Umbilical cord (tissue), 2 donors: ENCODE results near the gene TSPAN18. TPM values are rescaled to one million over a fixed set of nuclear protein-coding genes. Genes with fewer than 3 reads are reported as not detected.
A peak's percentile ranks its signal among the peaks of the same experiment; 100 is the strongest.

Experiments used
- DNase-seq: peaks from one replicate; pipeline ENCODE4 v3.0.0-alpha.2; 2015; ENCODE audit warnings: low spot score
- total RNA-seq: library from RNA; depleted of rRNA; stranded (reverse); fragments of >200 nt; gene quantifications from one replicate; pipeline ENCODE4 v1.2.3, GENCODE V29; 2014; ENCODE audit warnings: low replicate concordance; ENCODE audit not compliant: insufficient read depth

TSPAN18 gene
- total RNA-seq, 1 donor from 2014 or later = 20.5 TPM

DNA sequence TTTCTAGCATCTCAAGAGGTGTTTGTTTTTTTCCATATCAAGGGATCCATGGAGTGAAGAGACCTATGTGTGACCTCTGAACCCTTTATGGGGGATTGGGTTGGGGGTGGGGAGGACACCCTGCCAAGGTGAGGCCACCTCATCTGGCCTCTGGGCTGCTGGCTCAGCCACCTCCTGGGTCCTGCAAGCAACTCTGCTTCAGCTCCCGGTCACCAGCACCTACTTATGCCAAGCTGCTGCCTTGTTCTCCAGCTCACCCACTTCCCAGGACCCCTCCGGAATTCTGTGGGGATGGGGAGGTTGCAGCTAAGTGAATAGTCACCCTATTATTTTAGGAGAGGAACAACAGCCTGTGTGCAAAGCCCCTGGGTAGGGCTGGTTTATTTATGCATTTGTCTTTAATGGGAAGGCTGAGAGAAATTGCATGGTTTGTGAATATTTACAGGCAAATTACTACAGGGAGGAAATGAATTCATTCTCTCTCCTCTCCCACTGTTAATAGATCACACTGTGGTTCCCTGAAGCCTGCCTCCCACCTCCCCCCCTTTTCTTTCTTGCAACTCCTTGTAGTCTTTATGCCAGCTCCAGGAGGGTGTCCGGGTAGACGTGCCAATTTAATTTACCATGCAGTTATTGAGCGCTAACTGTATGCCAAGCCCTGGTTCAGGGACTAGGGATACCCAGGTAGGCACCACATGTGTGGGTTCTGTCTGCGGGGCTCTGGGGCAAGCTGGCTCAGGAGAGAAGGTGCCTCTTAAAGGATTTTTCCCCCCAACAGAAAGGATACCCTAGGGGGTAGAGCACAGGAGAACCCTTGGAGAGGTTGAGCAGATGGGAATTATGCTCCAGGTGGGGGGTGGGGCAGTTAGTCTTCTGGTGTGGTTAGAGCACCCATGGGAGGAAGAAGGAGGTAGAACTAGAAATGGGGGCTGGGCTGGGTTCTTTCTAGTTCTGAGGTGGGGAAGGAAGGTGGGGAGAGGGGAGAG lies 50.7 kb downstream of the TSPAN18 start:
- DNase-seq = no peak

DNA sequence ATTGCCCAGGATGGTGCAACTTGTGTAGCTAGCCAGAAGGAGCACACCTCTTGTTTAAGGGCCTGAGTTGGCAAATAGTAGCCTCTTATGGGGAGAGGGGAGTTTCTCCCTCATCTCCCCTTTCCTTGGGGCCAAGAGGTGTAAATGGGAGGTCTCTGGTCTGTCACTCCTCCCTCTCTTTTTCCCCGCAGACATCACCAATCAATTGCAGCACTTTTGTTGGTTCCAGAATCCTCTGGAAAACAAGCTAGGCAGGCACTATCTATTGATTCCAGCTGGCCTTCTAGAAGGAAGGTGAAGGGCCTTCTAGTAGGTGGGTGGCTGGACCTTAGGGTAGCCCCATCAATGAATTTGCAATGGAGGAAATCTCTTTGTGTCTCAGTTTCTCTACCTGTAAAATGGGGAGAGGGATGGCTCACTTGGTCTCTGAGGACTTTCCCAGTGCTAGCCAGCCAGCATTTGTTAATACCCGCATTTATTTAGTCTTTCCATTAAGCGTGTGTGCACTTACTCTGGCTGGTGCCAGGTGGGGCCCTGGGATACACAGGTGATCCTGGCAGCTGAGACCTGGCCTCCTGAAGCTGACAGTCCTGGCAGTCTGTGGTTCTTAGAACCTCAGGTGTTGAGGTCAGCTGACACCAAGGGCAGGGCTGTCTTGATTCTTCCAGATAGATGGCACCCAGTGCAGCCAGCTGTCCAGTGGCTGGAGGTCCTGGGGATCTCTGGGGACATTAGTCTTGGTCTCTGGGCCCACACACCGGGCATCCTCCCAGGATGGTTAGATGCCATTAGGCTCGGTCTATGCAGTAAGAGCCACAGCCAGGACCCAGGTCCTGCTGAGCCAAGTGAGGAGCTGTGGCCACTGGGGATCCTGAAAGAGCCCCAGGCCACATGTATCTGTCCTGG lies 51.7 kb downstream of the TSPAN18 start:
- DNase-seq = no peak

GRCh38 chr11:44779736-44780520 lies 53.2 kb downstream of the TSPAN18 start:
- no peak for DNase-seq

DNA sequence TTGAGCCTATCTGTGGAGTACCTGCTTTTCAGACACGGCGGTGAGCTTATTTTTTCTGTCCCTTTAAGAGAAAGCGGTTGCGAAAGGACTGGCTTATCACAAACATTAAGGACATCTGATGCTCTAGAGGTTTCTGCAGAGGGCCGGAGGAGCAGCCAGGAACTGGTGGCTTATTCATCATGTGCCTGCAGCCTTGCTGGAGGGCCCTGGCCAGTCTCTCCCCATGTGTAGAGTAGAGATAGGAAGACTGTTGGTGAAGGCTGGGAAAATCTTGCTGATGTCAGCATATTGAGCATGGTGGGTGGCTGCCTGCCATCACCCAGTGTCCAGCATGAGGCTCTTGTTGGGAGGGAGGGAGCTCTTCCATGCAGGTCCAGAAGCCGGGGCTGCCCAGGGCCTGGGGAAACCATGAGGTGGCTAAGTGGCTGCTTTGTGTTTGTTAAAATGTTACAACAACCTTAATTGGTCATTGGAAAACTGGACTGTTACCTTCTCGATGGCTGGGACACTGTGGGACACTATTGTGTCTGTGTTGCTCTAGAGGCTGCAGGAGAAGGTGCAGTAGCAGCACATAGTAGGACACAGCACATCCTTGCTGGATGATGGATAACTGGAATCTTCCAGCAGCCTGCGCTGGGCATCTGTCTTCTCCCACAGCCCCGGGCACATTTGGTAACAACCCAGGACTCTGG lies 54.3 kb downstream of the TSPAN18 start:
- peak; percentile 95 for DNase-seq

DNA sequence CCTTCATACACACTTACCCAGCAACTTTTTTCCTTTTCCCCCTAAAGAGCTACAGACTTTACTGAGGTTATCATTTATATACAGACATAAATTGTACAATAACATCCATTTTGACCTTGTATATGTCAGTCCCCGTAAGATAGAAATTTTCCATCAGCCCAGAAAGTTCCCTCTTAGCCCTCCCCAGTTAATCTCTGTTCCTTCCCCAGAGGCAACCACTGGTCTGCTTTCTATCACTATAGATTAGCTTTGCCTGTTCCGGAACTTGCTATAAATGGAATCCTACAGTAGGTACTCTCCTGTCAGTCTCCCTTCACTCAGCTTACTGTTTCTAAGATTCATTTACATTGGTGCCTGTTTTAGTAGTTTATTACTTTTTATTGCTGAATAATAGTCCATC lies 54.9 kb downstream of the TSPAN18 start:
- DNase-seq = peak; percentile 57

GRCh38 chr11:44782478-44782877 lies 55.7 kb downstream of the TSPAN18 start:
- DNase-seq = no peak

DNA sequence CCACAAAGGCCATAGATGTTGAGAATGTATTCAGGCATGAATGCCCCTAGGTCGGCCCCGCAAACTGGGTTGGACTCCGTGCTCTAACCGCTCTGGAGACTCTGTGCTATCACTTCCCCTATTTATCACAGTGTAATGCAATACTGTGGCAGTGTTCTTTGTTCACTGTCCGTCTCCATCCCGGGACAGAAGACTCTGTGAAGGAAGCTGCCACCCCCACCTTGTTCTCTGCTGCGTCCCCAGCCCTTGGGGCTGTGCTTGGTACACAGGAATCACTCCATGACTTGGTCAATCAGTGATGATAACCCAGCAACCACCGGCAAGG lies 57.6 kb downstream of the TSPAN18 start:
- DNase-seq = no peak

- no peak for DNase-seq
These were observed 58.1 kb downstream of the TSPAN18 start for GRCh38 chr11:44784851-44785250.

DNA sequence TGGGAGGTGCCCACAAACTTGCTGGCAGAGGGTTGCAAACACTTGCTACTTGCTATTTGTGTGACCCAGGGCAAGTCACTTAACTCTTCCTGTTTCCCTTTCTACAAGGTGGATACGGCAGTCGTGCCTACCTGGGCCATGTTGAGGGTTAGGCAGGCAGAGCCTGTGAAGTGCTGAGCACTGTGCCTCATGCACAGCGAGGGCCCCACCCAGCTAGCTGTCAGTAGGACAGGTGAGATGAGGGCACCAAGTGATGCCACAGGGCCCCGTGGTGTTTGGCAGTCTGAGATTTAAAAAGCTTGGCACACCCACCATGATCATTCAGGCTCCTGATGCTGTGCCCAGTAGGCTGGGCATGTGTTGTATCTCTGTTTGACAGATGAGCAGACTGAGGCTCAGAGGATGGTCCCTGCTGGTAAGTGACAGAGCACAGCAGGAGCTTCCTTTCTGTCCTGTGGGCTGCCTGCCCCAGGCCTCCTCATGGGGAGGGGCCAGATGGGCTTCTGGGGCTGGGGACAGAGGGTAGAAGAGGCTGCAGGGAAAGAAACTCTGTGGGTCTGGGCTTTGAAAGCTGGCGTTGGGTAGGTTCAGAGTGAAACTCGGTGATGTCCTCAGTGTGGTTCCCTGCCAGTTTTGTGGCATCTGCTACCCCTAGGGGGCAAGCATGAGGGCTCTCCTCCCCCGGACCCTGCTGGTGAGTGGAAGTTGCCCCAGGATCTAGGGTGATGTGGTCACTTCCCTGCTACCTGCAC lies 59.3 kb downstream of the TSPAN18 start:
- DNase-seq = no peak

DNA sequence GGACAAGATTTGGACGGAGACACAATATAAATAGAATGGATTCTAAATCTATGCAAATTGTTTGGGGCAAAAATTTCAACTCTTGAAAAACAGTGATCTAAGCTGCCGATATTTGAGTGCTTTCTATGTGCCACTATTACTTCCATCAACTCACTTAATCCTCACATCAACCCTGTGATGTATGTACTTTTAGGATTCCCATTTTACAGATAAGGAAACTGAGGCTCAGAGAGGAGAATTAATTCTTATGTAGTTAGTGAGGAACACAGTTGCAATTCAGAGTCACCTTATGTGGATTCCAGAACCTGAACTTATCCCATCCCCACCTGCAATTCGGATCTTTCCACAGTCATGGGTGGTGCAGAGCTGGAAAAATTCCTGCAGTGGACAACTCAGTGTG lies 60.3 kb downstream of the TSPAN18 start:
- DNase-seq = no peak

- no peak for DNase-seq
These were observed 61.2 kb downstream of the TSPAN18 start for GRCh38 chr11:44787981-44788380.

- DNase-seq = no peak
These were observed 61.9 kb downstream of the TSPAN18 start for GRCh38 chr11:44788536-44789261.

GRCh38 chr11:44789496-44789895 lies 62.7 kb downstream of the TSPAN18 start:
- DNase-seq = no peak

DNA sequence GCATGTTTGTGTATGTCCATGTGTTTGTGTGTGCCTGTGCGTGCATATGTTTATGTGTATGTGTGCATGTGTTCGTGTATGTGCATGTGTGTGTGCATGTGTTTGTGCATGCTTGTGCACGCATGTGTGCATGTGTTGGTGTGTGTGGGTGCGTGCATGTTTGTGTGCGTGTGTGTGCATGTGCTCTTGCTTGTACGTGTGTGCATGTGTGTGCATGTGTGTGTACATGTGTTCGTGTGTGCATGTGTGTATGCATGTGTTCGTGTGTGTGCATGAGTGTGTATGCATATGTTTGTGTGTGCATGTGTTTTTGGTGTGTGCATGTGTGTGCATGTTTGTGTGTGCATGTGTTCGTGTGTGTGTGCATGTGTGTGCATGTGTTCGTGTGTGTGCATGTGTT lies 63.4 kb downstream of the TSPAN18 start:
- DNase-seq = no peak

- DNase-seq = no peak
These were observed 64.7 kb downstream of the TSPAN18 start for GRCh38 chr11:44791316-44791925.

DNA sequence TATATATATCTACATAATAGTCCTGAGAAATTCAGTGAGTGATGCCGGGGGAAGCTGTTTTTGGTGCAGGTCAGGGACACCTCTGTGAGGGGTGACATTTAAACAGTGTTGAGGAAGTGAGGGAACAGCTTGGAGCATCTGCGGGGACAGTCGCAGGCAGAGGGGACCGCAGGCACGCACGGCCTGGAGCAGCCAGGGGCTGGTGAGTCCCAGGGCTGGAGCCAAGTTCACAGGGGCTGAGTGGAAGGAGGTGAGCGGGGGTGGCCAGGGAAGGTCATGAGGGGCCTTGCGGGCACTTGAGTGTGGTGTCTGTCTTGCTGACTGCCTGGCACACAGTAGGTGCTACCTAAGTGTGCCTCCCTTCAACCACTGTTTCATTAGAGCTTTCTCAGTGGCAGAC lies 65.4 kb downstream of the TSPAN18 start:
- no peak for DNase-seq

- peak; percentile 92 for DNase-seq
These were observed 66.8 kb downstream of the TSPAN18 start for GRCh38 chr11:44793350-44794090.

- no peak for DNase-seq
These were observed 69.2 kb downstream of the TSPAN18 start for GRCh38 chr11:44795803-44796535.
